Measurements from ENCODE around the gene DHX9. TPM values are rescaled to one million over a fixed set of nuclear protein-coding genes. Genes with fewer than 3 reads are reported as not detected.

Gene DHX9
- total RNA-seq, 3 donors from 2014 or later (not counting 1 experiment from before 2014, with no cell fraction given), result 208 to 226 (median 226) TPM

GRCh38 chr1:182872881-182873280 is 33.7 kb downstream of the DHX9 start:
- intact Hi-C loops (cut with micrococcal nuclease), result no loop called here
- no peak for TF ChIP-seq CTCF (IDR thresholded peaks at IDR 0.05)
- H3K36me3 ChIP-seq (ENCODE audit: control insufficient read depth, insufficient read depth, low read length), result peaks cover 98% of the 10 kb centered on the region
- H3K27me3 ChIP-seq (ENCODE audit: control insufficient read depth, insufficient read depth, low read length), result no peaks in the 10 kb centered on the region
- peak overlapping the region; percentile 7 to 30 for H3K27ac Mint-ChIP-seq
- no peaks in the 10 kb centered on the region for H3K9me3 ChIP-seq (ENCODE audit: control insufficient read depth, insufficient read depth, low read length)
- no peaks in the 10 kb centered on the region for H3K9me3 Mint-ChIP-seq
- peaks cover 37% of the 10 kb centered on the region for H3K36me3 Mint-ChIP-seq
- no peak overlapping the region for H3K4me3 ChIP-seq (ENCODE audit: low read length)
- no peaks in the 10 kb centered on the region for H3K27me3 Mint-ChIP-seq (ENCODE audit: low read depth in 2 of 2)
- H3K4me1 Mint-ChIP-seq, result peaks cover 0 to 3% of the 10 kb centered on the region in 2 donors
- no peak overlapping the region for H3K27ac ChIP-seq (ENCODE audit: low read length)
- no peak for DNase-seq
- WGBS (ENCODE audit: insufficient coverage), result 95% methylated on average over 3 of the region's 3 CpGs
- H3K4me3 Mint-ChIP-seq, result no peak overlapping the region
- no peaks in the 10 kb centered on the region for H3K4me1 ChIP-seq (ENCODE audit: control insufficient read depth, insufficient read depth, low read length)
- no peak for ATAC-seq

- Mint-ChIP-seq H3K4me3 (no peak overlapping the region), H3K27ac (no peak overlapping the region), H3K9me3 (no peaks in the 10 kb centered on the region), H3K27me3 (ENCODE audit: low read depth in 2 of 2) (no peaks in the 10 kb centered on the region), H3K36me3 (peaks cover 64% of the 10 kb centered on the region), H3K4me1 (peaks cover 0 to 3% of the 10 kb centered on the region in 2 donors)
- no peak for DNase-seq
- H3K36me3 ChIP-seq (ENCODE audit: control insufficient read depth, insufficient read depth, low read length), result peaks cover 99% of the 10 kb centered on the region
- WGBS (ENCODE audit: insufficient coverage), result 100% methylated on average over 2 of the region's 2 CpGs
- ATAC-seq, result no peak
- no peak overlapping the region for H3K27ac ChIP-seq (ENCODE audit: low read length)
- no peaks in the 10 kb centered on the region for H3K9me3 ChIP-seq (ENCODE audit: control insufficient read depth, insufficient read depth, low read length)
- TF ChIP-seq CTCF (IDR thresholded peaks at IDR 0.05), result no peak
- H3K4me3 ChIP-seq (ENCODE audit: low read length), result no peak overlapping the region
- H3K4me1 ChIP-seq (ENCODE audit: control insufficient read depth, insufficient read depth, low read length), result no peaks in the 10 kb centered on the region
- intact Hi-C loops (cut with micrococcal nuclease), result no loop called here
- no peaks in the 10 kb centered on the region for H3K27me3 ChIP-seq (ENCODE audit: control insufficient read depth, insufficient read depth, low read length)
Measured at GRCh38 chr1:182875889-182876288, 36.7 kb downstream of the DHX9 start.

- Mint-ChIP-seq H3K9me3 (no peaks in the 10 kb centered on the region), H3K36me3 (peaks cover 67% of the 10 kb centered on the region), H3K27ac (no peak overlapping the region), H3K4me3 (no peak overlapping the region), H3K27me3 (ENCODE audit: low read depth in 2 of 2) (no peaks in the 10 kb centered on the region), H3K4me1 (peaks cover 0 to 3% of the 10 kb centered on the region in 2 donors)
- peaks cover 100% of the 10 kb centered on the region for H3K36me3 ChIP-seq (ENCODE audit: control insufficient read depth, insufficient read depth, low read length)
- TF ChIP-seq CTCF (IDR thresholded peaks at IDR 0.05), result no peak
- H3K4me1 ChIP-seq (ENCODE audit: control insufficient read depth, insufficient read depth, low read length), result no peaks in the 10 kb centered on the region
- intact Hi-C loops (cut with micrococcal nuclease), result no loop called here
- no peak overlapping the region for H3K4me3 ChIP-seq (ENCODE audit: low read length)
- no peaks in the 10 kb centered on the region for H3K27me3 ChIP-seq (ENCODE audit: control insufficient read depth, insufficient read depth, low read length)
- H3K9me3 ChIP-seq (ENCODE audit: control insufficient read depth, insufficient read depth, low read length), result no peaks in the 10 kb centered on the region
- DNase-seq (no peak), ATAC-seq (no peak)
- H3K27ac ChIP-seq (ENCODE audit: low read length), result no peak overlapping the region
Measured at GRCh38 chr1:182877331-182877730, 38.2 kb downstream of the DHX9 start.

GRCh38 chr1:182877842-182878241 is 38.7 kb downstream of the DHX9 start:
- Mint-ChIP-seq H3K27ac (no peak overlapping the region), H3K4me1 (peaks cover 0 to 3% of the 10 kb centered on the region in 2 donors), H3K36me3 (peaks cover 65% of the 10 kb centered on the region), H3K4me3 (no peak overlapping the region), H3K27me3 (ENCODE audit: low read depth in 2 of 2) (no peaks in the 10 kb centered on the region), H3K9me3 (no peaks in the 10 kb centered on the region)
- Histone ChIP-seq H3K36me3 (ENCODE audit: control insufficient read depth, insufficient read depth, low read length) (peaks cover 98% of the 10 kb centered on the region), H3K4me1 (ENCODE audit: control insufficient read depth, insufficient read depth, low read length) (no peaks in the 10 kb centered on the region), H3K9me3 (ENCODE audit: control insufficient read depth, insufficient read depth, low read length) (no peaks in the 10 kb centered on the region), H3K27me3 (ENCODE audit: control insufficient read depth, insufficient read depth, low read length) (no peaks in the 10 kb centered on the region), H3K4me3 (ENCODE audit: low read length) (no peak overlapping the region), H3K27ac (ENCODE audit: low read length) (no peak overlapping the region)
- no peak for DNase-seq
- ATAC-seq, result no peak
- no peak for TF ChIP-seq CTCF (IDR thresholded peaks at IDR 0.05)
- WGBS (ENCODE audit: insufficient coverage), result 95% methylated on average over 7 of the region's 7 CpGs
- intact Hi-C loops (cut with micrococcal nuclease), result no loop called here

Measured in natural killer cell (primary cell).